K562 (cell line): ENCODE results near the gene CEP89. TPM values are rescaled to one million over a fixed set of nuclear protein-coding genes. Genes with fewer than 3 reads are reported as not detected.

Experiments
- ATAC-seq: fragments of 200-7000 bp; cut with Tn5 transposase; 3 replicates; pipeline ENCODE4 v1.9.1; 2020; ENCODE audit warnings: moderate library complexity
- BruUV-seq: library from RNA; stranded (reverse); fragments of 400-500 nt; replicated peaks from 2 replicates; lab custom pipeline; 2021; lab: Mats Ljungman, UMichigan
- CTCF ChIA-PET: fragments of 300-600 bp; formaldehyde crosslinking; extraction: SDS; loops from one replicate; lab custom pipeline; 2021; ENCODE audit warnings: low intra/inter-chr PET ratio; lab: Yijun Ruan, JAX
- POLR2A ChIA-PET: fragments of 300-600, 350-650 bp; sonication (Branson Sonifier 250); formaldehyde crosslinking; extraction: SDS; loops from one replicate; lab custom pipeline; 2021; ENCODE audit warnings: antibody characterized with exemption, inconsistent platforms; lab: Yijun Ruan, JAX
- DNase-seq, 4 experiments: peaks; one replicate each; pipeline versions ENCODE4 v3.0.0 to v3.0.0-alpha.2; 2011 to 2018; ENCODE audit warnings: low spot score in 3 of 4, mixed read lengths in 3 of 4; ENCODE audit errors: extremely low read depth in 1 of 4
- FAIRE-seq: peaks from 2 replicates; lab custom pipeline; 2011; peaks lifted over from hg19 to GRCh38; lab: Jason Lieb, UNC
- H2AFZ ChIP-seq: 2 replicates; pipeline ENCODE4 v1.6.0; 2011; ENCODE audit warnings: low read depth, low read length, control low read depth, inconsistent platforms
- H3K27ac ChIP-seq: fragments of 200-600 bp; 3 replicates; pipeline ENCODE4 v1.8.0; 2011; ENCODE audit warnings: low read depth, mild to moderate bottlenecking, control low read depth, inconsistent platforms, low read length, moderate library complexity, mixed read lengths; ENCODE audit errors: extremely low read depth
- H3K27me3 ChIP-seq, 2 experiments: fragments of 300-600 bp in 1 of 2; 2 replicates in 1 of 2; 3 replicates in 1 of 2; pipeline versions ENCODE4 v1.6.0 to v1.8.0; 2011; ENCODE audit warnings: inconsistent platforms in 2 of 2, low read length in 2 of 2, mild to moderate bottlenecking in 1 of 2, mixed read lengths in 1 of 2, moderate library complexity in 1 of 2; ENCODE audit not compliant: control insufficient read depth in 2 of 2, insufficient read depth in 2 of 2
- H3K36me3 ChIP-seq: fragments of 300-600 bp; 3 replicates; pipeline ENCODE4 v1.8.0; 2011; ENCODE audit warnings: mild to moderate bottlenecking, low read length, inconsistent platforms; ENCODE audit not compliant: control insufficient read depth, insufficient read depth
- H3K4me1 ChIP-seq, 2 experiments: fragments of 200-600 bp in 1 of 2; replicated peaks in 1 of 2; 2 replicates in 1 of 2; 3 replicates in 1 of 2; pipeline versions ENCODE4 v1.5.1 to v1.8.0; 2011; ENCODE audit warnings: inconsistent platforms in 2 of 2, low read length in 2 of 2, mild to moderate bottlenecking in 1 of 2, mixed read lengths in 1 of 2, moderate library complexity in 1 of 2; ENCODE audit not compliant: control insufficient read depth in 2 of 2, insufficient read depth in 2 of 2
- H3K4me2 ChIP-seq: 2 replicates; pipeline ENCODE4 v1.6.1; 2011; ENCODE audit warnings: low read length, control low read depth, inconsistent platforms, mixed read lengths; ENCODE audit not compliant: insufficient read depth
- H3K4me3 ChIP-seq: fragments of 200-600 bp; sonication (generic), shearing (Covaris generic); 2 replicates; pipeline ENCODE4 v1.5.1; 2016; ENCODE audit warnings: control low read depth, inconsistent platforms
- H3K79me2 ChIP-seq: fragments of 200-600 bp; 3 replicates; pipeline ENCODE4 v1.8.0; 2011; ENCODE audit warnings: low read length, inconsistent platforms; ENCODE audit not compliant: control insufficient read depth, insufficient read depth
- H3K9ac ChIP-seq, 2 experiments: 2 replicates each; pipeline versions ENCODE4 v1.6.0 to v1.6.1; 2011; ENCODE audit warnings: low read depth in 2 of 2, low read length in 2 of 2, control low read depth in 1 of 2, inconsistent platforms in 1 of 2, mild to moderate bottlenecking in 1 of 2, mixed read lengths in 1 of 2; ENCODE audit not compliant: insufficient read depth in 1 of 2
- H3K9me1 ChIP-seq: one replicate; pipeline ENCODE4 v1.6.0; 2011; ENCODE audit warnings: inconsistent platforms, mild to moderate bottlenecking, low read length, moderate library complexity; ENCODE audit not compliant: control insufficient read depth, insufficient read depth
- H3K9me3 ChIP-seq: replicated peaks from 2 replicates; pipeline ENCODE4 v1.5.1; 2011; ENCODE audit warnings: low read depth, low read length, inconsistent platforms; ENCODE audit not compliant: control insufficient read depth, insufficient read depth
- H4K20me1 ChIP-seq: replicated peaks from 2 replicates; pipeline ENCODE4 v1.6.1; 2011; ENCODE audit warnings: low read length, inconsistent platforms, mixed read lengths; ENCODE audit not compliant: control insufficient read depth, insufficient read depth
- BDP1 ChIP-seq: IDR thresholded peaks from 3 replicates; pipeline ENCODE4 v1.6.1; 2011; ENCODE audit not compliant: insufficient read length, insufficient read depth
- EZH2 ChIP-seq: IDR thresholded peaks from 2 replicates; pipeline ENCODE4 v1.6.1; 2012; ENCODE audit warnings: low read depth, mild to moderate bottlenecking, inconsistent platforms, low read length, borderline replicate concordance
- MBD2 ChIP-seq: sonication (generic); IDR thresholded peaks from 2 replicates; pipeline ENCODE4 v1.6.1; 2016; ENCODE audit warnings: low read depth, borderline replicate concordance
- NFXL1 ChIP-seq: fragments of 450-650 bp; formaldehyde crosslinking; IDR thresholded peaks from 2 replicates; pipeline ENCODE4 v1.4.0; 2021; ENCODE audit warnings: mild to moderate bottlenecking
- PURB ChIP-seq: sonication (generic); formaldehyde crosslinking; IDR thresholded peaks from 2 replicates; pipeline ENCODE4 v1.9.0; 2021; ENCODE audit warnings: low read depth, mild to moderate bottlenecking, missing genetic modification reagents
- SREBF1 ChIP-seq: fragments of 150-350 bp; IDR thresholded peaks from 2 replicates; pipeline ENCODE4 v1.6.1; 2014; ENCODE audit warnings: antibody characterized with exemption, low read depth, low read length, borderline replicate concordance
- SRSF9 ChIP-seq: fragments of 200-400 bp; formaldehyde crosslinking; IDR thresholded peaks from 2 replicates; pipeline ENCODE4 v1.6.1; 2017; ENCODE audit warnings: low read depth, low read length, borderline replicate concordance
- ZNF23 ChIP-seq: fragments of 250-450 bp; sonication (Bioruptor Pico); IDR thresholded peaks from 2 replicates; pipeline ENCODE4 v1.4.0; 2020; ENCODE audit warnings: mild to moderate bottlenecking
- ZNF444 ChIP-seq: fragments of 250-450 bp; sonication (Bioruptor Pico); IDR thresholded peaks from 2 replicates; pipeline ENCODE4 v1.4.0; 2020; ENCODE audit warnings: mild to moderate bottlenecking, moderate library complexity
- ZNF583 ChIP-seq: fragments of 250-450 bp; sonication (Bioruptor Pico); IDR thresholded peaks from 2 replicates; pipeline ENCODE4 v1.4.0; 2020
- ZNF696 ChIP-seq: fragments of 250-450 bp; sonication (Bioruptor Pico); conservative IDR thresholded peaks from 2 replicates; pipeline ENCODE4 v1.4.0; 2020; ENCODE audit warnings: mild to moderate bottlenecking, moderate library complexity
- ZNF764 ChIP-seq: fragments of 250-450 bp; sonication (Bioruptor Pico); IDR thresholded peaks from 2 replicates; pipeline ENCODE4 v1.4.0; 2020; ENCODE audit warnings: low read depth, mild to moderate bottlenecking, moderate library complexity
- ZNF785 ChIP-seq: fragments of 250-450 bp; sonication (Bioruptor Pico); IDR thresholded peaks from 2 replicates; pipeline ENCODE4 v1.4.0; 2020; ENCODE audit warnings: mild to moderate bottlenecking
- WGBS: fragments of 100-300 bp; shearing (Covaris generic); methylation state at CpG from one replicate; pipeline ENCODE4 v1.1.6; 2016; ENCODE audit warnings: low coverage, mixed read lengths; ENCODE audit not compliant: insufficient coverage; ENCODE audit errors: missing lambda C conversion rate; 5-methylcytosine and 5-hydroxymethylcytosine counted together
- in situ Hi-C: fragments of 300-500 bp; cut with MboI; formaldehyde crosslinking; loops from 4 replicates; pipeline ENCODE4 v1.15.0; 2018; ENCODE audit warnings: inconsistent platforms, mixed read lengths
- intact Hi-C: fragments of 100-400 bp; cut with micrococcal nuclease; formaldehyde crosslinking; loops from 2 replicates; pipeline ENCODE4 v1.14.2; 2022
- polyA plus RNA-seq, 8 experiments: library from polyadenylated mRNA; depleted of rRNA in 4 of 8; stranded (reverse) in 5 of 8; unstranded in 3 of 8; fragments of >200 nt; fragmentation: Nextera tagmentation in 2 of 8; fragmentation: Illumina TruSeq in 1 of 8; extraction: Ambion mirVana in 2 of 8; extraction: Trizol in 1 of 8; gene quantifications; 2 replicates each; pipeline versions ENCODE4 v1.2.1 to v1.2.3, GENCODE V29; 2011 to 2014; ENCODE audit warnings: inconsistent platforms in 1 of 8, missing spikeins in 1 of 8
- total RNA-seq, 7 experiments: library from RNA; depleted of rRNA in 6 of 7; stranded (reverse); fragments of >200 nt in 6 of 7; fragmentation: Illumina TruSeq in 2 of 7; extraction: Trizol in 2 of 7; gene quantifications; 2 replicates each; pipeline versions ENCODE4 v1.2.1 to v1.2.3, GENCODE V29; 2011 to 2021; ENCODE audit warnings: low replicate concordance in 1 of 7
- TF ChIP-seq, protein P1 (sequence below): fragments of 450-650 bp; IDR thresholded peaks from 2 replicates; pipeline ENCODE4 v1.6.1; 2016; ENCODE audit warnings: mild to moderate bottlenecking

The CEP89 gene
- total and polyA plus RNA-seq, 9 of the 15 experiments (the other 6 are each of a cell fraction or from before 2014, with no cell fraction given), result 5.5 to 15.0 (median 7.2) TPM

- no peaks in the 10 kb centered on the region for H3K9me1 ChIP-seq
- BruUV-seq, result no TSS peak
- H3K4me3 ChIP-seq, result no peak overlapping the region
- 0 out of 3 replicates have a peak, but pooled peaks cover 3% of the 10 kb centered on the region for H3K36me3 ChIP-seq
- TF ChIP-seq MBD2 (no peak), SRSF9 (no peak), PURB (CRISPR knock-in tag) (no peak), EZH2 (no peak), ZNF23 (no peak), ZNF444 (CRISPR knock-in tag) (no peak), BDP1 (no peak), ZNF696 (CRISPR knock-in tag) (no peak), ZNF785 (no peak), SREBF1 (no peak), ZNF583 (CRISPR knock-in tag) (no peak), NFXL1 (CRISPR knock-in tag) (no peak), ZNF764 (CRISPR knock-in tag) (no peak)
- TF ChIP-seq, protein P1, sequence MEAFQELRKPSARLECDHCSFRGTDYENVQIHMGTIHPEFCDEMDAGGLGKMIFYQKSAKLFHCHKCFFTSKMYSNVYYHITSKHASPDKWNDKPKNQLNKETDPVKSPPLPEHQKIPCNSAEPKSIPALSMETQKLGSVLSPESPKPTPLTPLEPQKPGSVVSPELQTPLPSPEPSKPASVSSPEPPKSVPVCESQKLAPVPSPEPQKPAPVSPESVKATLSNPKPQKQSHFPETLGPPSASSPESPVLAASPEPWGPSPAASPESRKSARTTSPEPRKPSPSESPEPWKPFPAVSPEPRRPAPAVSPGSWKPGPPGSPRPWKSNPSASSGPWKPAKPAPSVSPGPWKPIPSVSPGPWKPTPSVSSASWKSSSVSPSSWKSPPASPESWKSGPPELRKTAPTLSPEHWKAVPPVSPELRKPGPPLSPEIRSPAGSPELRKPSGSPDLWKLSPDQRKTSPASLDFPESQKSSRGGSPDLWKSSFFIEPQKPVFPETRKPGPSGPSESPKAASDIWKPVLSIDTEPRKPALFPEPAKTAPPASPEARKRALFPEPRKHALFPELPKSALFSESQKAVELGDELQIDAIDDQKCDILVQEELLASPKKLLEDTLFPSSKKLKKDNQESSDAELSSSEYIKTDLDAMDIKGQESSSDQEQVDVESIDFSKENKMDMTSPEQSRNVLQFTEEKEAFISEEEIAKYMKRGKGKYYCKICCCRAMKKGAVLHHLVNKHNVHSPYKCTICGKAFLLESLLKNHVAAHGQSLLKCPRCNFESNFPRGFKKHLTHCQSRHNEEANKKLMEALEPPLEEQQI, result no peak
- ChIA-PET CTCF (no interaction called here), POLR2A (no interaction called here)
- H3K27ac ChIP-seq, result no peak overlapping the region
- DNase-seq, result no peak
- no peak overlapping the region for H3K4me2 ChIP-seq
- FAIRE-seq, result no peak
- H2AFZ ChIP-seq, result no peak overlapping the region
- no peaks in the 10 kb centered on the region for H3K9me3 ChIP-seq
- H3K79me2 ChIP-seq, result no peaks in the 10 kb centered on the region
- no peak for ATAC-seq
- no peaks in the 10 kb centered on the region for H3K27me3 ChIP-seq
- H3K4me1 ChIP-seq, result peaks cover 2 to 5% of the 10 kb centered on the region in 2 experiments; a peak in 4 of 5 replicates
- H4K20me1 ChIP-seq, result no peaks in the 10 kb centered on the region; the same call in 1 of the 2 replicates
- intact Hi-C loops, result no loop called here
- in situ Hi-C loops, result no loop called here
- H3K9ac ChIP-seq, result no peak overlapping the region
- WGBS, result 90% methylated on average over 6 of the region's 8 CpGs
These were observed 28.8 kb upstream of the CEP89 start for GRCh38 chr19:33000510-33000909.
